ENCODE results near the gene AOPEP.

AOPEP gene

GRCh38 chr9:94718936-94719335 lies 7.6 kb upstream of the AOPEP start:
- no peak for DNase-seq (ENCODE audit: low read depth)

GRCh38 chr9:94719878-94720277 lies 6.6 kb upstream of the AOPEP start:
- DNase-seq (ENCODE audit: low read depth) = no peak

- no peak for DNase-seq (ENCODE audit: low read depth)
These were observed 5.5 kb upstream of the AOPEP start for GRCh38 chr9:94720846-94721549.

- no peak for DNase-seq (ENCODE audit: low read depth)
These were observed 4.7 kb upstream of the AOPEP start for GRCh38 chr9:94721754-94722153.

GRCh38 chr9:94725293-94725692 lies 1.2 kb upstream of the AOPEP start:
- DNase-seq (ENCODE audit: low read depth) = no peak

GRCh38 chr9:94728719-94729118 lies 2.2 kb downstream of the AOPEP start:
- no peak for DNase-seq (ENCODE audit: low read depth)

- DNase-seq (ENCODE audit: low read depth) = no peak
These were observed 2.7 kb downstream of the AOPEP start for GRCh38 chr9:94729199-94729598.

GRCh38 chr9:94734054-94734754 lies 7.7 kb downstream of the AOPEP start:
- no peak for DNase-seq (ENCODE audit: low read depth)

GRCh38 chr9:94736759-94737158 lies 10.3 kb downstream of the AOPEP start:
- no peak for DNase-seq (ENCODE audit: low read depth)

- no peak for DNase-seq (ENCODE audit: low read depth)
These were observed 13.8 kb downstream of the AOPEP start for GRCh38 chr9:94740145-94740840.

GRCh38 chr9:94741866-94742265 lies 15.4 kb downstream of the AOPEP start:
- no peak for DNase-seq (ENCODE audit: low read depth)

- no peak for DNase-seq (ENCODE audit: low read depth)
These were observed 16.8 kb downstream of the AOPEP start for GRCh38 chr9:94743035-94743954.

- DNase-seq (ENCODE audit: low read depth) = no peak
These were observed 19.5 kb downstream of the AOPEP start for GRCh38 chr9:94745806-94746540.

GRCh38 chr9:94746541-94747370 lies 20.3 kb downstream of the AOPEP start:
- no peak for DNase-seq (ENCODE audit: low read depth)

GRCh38 chr9:94754976-94755475 lies 28.5 kb downstream of the AOPEP start:
- DNase-seq (ENCODE audit: low read depth) = no peak

GRCh38 chr9:94757158-94757557 lies 30.7 kb downstream of the AOPEP start:
- no peak for DNase-seq (ENCODE audit: low read depth)

GRCh38 chr9:94758031-94758430 lies 31.5 kb downstream of the AOPEP start:
- no peak for DNase-seq (ENCODE audit: low read depth)

- DNase-seq (ENCODE audit: low read depth) = no peak
These were observed 32.4 kb downstream of the AOPEP start for GRCh38 chr9:94758880-94759279.

- DNase-seq (ENCODE audit: low read depth) = no peak
These were observed 33.5 kb downstream of the AOPEP start for GRCh38 chr9:94760010-94760409.

- no peak for DNase-seq (ENCODE audit: low read depth)
These were observed 34.2 kb downstream of the AOPEP start for GRCh38 chr9:94760660-94761059.
